HCT116 (cell line): ENCODE data around the gene APOM. TPM values are rescaled to one million over a fixed set of nuclear protein-coding genes. Genes with fewer than 3 reads are reported as not detected.

Experiments
- ATAC-seq: fragments of 200-7000 bp; cut with Tn5 transposase; 2 replicates; pipeline ENCODE4 v1.9.1; 2020; ENCODE audit warnings: mild to moderate bottlenecking, moderate library complexity
- BruUV-seq: library from RNA; stranded (reverse); fragments of 400-500 nt; replicated peaks from 2 replicates; lab custom pipeline; 2021; lab: Mats Ljungman, UMichigan
- CTCF ChIA-PET: fragments of 300-600 bp; sonication (Branson Sonifier 250); formaldehyde crosslinking; loops from one replicate; lab custom pipeline; 2021; ENCODE audit warnings: antibody characterized with exemption; lab: Charles Lee
- POLR2A ChIA-PET: fragments of 300-600, 350-600 bp; sonication (Branson Sonifier 250); formaldehyde crosslinking; loops from one replicate; lab custom pipeline; 2021; ENCODE audit warnings: antibody characterized with exemption; lab: Charles Lee
- RAD21 ChIA-PET, 2 experiments: fragments of 300-600 bp; sonication (Branson Sonifier 250); formaldehyde crosslinking; loops; one replicate each; lab custom pipeline; 2023; ENCODE audit warnings: low total read pairs in 2 of 2; ENCODE audit not compliant: uncharacterized antibody in 2 of 2, unreplicated experiment in 2 of 2, low non-redundant PET in 1 of 2; lab: Charles Lee
- DNase-seq: peaks from one replicate; pipeline ENCODE4 v3.0.0-alpha.2; 2010; ENCODE audit warnings: low read depth, low spot score
- H2AFZ ChIP-seq: fragments of 200-600 bp; shearing (Covaris generic), sonication (generic); 2 replicates; pipeline ENCODE4 v1.6.1; 2017; ENCODE audit warnings: low read depth, mixed run types, mixed read lengths, antibody characterized with exemption, low read length; ENCODE audit not compliant: poor library complexity, severe bottlenecking
- H3K27ac ChIP-seq: 2 replicates; pipeline ENCODE4 v1.5.1; 2012; ENCODE audit warnings: low read depth, low read length
- H3K27me3 ChIP-seq: fragments of 200-600 bp; sonication (generic); 2 replicates; pipeline ENCODE4 v1.6.1; 2016; ENCODE audit warnings: mixed run types, low read length, mixed read lengths; ENCODE audit not compliant: insufficient read depth
- H3K36me3 ChIP-seq, 2 experiments: fragments of 200-500 bp in 1 of 2; fragments of 200-600 bp in 1 of 2; sonication (Bioruptor generic) in 1 of 2; sonication (generic) in 1 of 2; 2 replicates each; pipeline versions ENCODE4 v1.5.1 to v1.6.1; 2014 to 2016; ENCODE audit warnings: low read length in 2 of 2, inconsistent platforms in 1 of 2, mixed read lengths in 1 of 2, mixed run types in 1 of 2; ENCODE audit not compliant: insufficient read depth in 2 of 2, control insufficient read depth in 1 of 2
- H3K4me1 ChIP-seq, 2 experiments: fragments of 200-600 bp in 1 of 2; sonication (generic) in 1 of 2; 2 replicates each; pipeline versions ENCODE4 v1.5.1 to v1.6.1; 2012 to 2017; ENCODE audit warnings: low read length in 2 of 2, inconsistent platforms in 1 of 2, mild to moderate bottlenecking in 1 of 2, mixed read lengths in 1 of 2, mixed run types in 1 of 2, moderate library complexity in 1 of 2; ENCODE audit not compliant: insufficient read depth in 2 of 2, control insufficient read depth in 1 of 2
- H3K4me2 ChIP-seq: fragments of 200-600 bp; sonication (generic); 2 replicates; pipeline ENCODE4 v1.6.1; 2017; ENCODE audit warnings: mixed run types, low read length, mixed read lengths
- H3K4me3 ChIP-seq, 2 experiments: fragments of 200-600 bp in 1 of 2; sonication (generic) in 1 of 2; replicated peaks in 1 of 2; 2 replicates each; pipeline ENCODE4 v1.5.1; 2011 to 2016; ENCODE audit warnings: low read length in 2 of 2, control low read depth in 1 of 2, low read depth in 1 of 2, mild to moderate bottlenecking in 1 of 2, mixed read lengths in 1 of 2, mixed run types in 1 of 2
- H3K79me2 ChIP-seq: fragments of 200-600 bp; sonication (generic); 2 replicates; pipeline ENCODE4 v1.6.1; 2017; ENCODE audit warnings: mild to moderate bottlenecking, mixed run types, low read length, moderate library complexity, mixed read lengths; ENCODE audit not compliant: insufficient read depth
- H3K9ac ChIP-seq: fragments of 200-600 bp; sonication (generic); 2 replicates; pipeline ENCODE4 v1.6.1; 2016; ENCODE audit warnings: low read length, mixed read lengths
- H3K9me2 ChIP-seq: fragments of 200-600 bp; sonication (generic), shearing (Covaris generic); 2 replicates; pipeline ENCODE4 v1.6.1; 2017; ENCODE audit warnings: mixed run types, mild to moderate bottlenecking, moderate library complexity; ENCODE audit not compliant: insufficient read depth
- H3K9me3 ChIP-seq, 2 experiments: fragments of 200-500 bp in 1 of 2; fragments of 200-600 bp in 1 of 2; sonication (Bioruptor generic) in 1 of 2; sonication (generic) in 1 of 2; 2 replicates each; pipeline ENCODE4 v1.6.1; 2014 to 2017; ENCODE audit warnings: low read length in 2 of 2, mixed read lengths in 2 of 2, inconsistent platforms in 1 of 2, low read depth in 1 of 2, mild to moderate bottlenecking in 1 of 2, mixed run types in 1 of 2, moderate library complexity in 1 of 2; ENCODE audit not compliant: control insufficient read depth in 1 of 2, insufficient read depth in 1 of 2
- H4K20me1 ChIP-seq: fragments of 200-600 bp; sonication (generic), shearing (Covaris generic); 2 replicates; pipeline ENCODE4 v1.6.1; 2017; ENCODE audit warnings: mixed run types, mild to moderate bottlenecking, moderate library complexity; ENCODE audit not compliant: insufficient read depth
- EZH2phosphoT487 ChIP-seq: fragments of 200-600 bp; IDR thresholded peaks from 2 replicates; pipeline ENCODE4 v1.6.1; 2018; ENCODE audit warnings: antibody characterized with exemption, borderline replicate concordance
- FOSL1 ChIP-seq: IDR thresholded peaks from 2 replicates; pipeline ENCODE4 v1.6.1; 2012; ENCODE audit warnings: low read depth
- SIN3A ChIP-seq: IDR thresholded peaks from 2 replicates; pipeline ENCODE4 v1.6.1; 2012; ENCODE audit warnings: low read depth
- SP1 ChIP-seq: IDR thresholded peaks from 2 replicates; pipeline ENCODE4 v1.6.1; 2012; ENCODE audit warnings: low read depth
- intact Hi-C: fragments of 100-400 bp; cut with micrococcal nuclease; formaldehyde crosslinking; loops from 2 replicates; pipeline ENCODE4 v1.10.0; 2022
- total RNA-seq: library from RNA; stranded (reverse); gene quantifications from one replicate; pipeline ENCODE4 v1.2.1, GENCODE V29; 2021; ENCODE audit not compliant: unreplicated experiment
- TF ChIP-seq, protein P1 (sequence below), 3 experiments: fragments of 200-600 bp in 1 of 3; sonication (generic) in 1 of 3; IDR thresholded peaks in 2 of 3; conservative IDR thresholded peaks in 1 of 3; 2 replicates each; pipeline ENCODE4 v1.5.1; 2012 to 2017; ENCODE audit warnings: low read depth in 2 of 3, low read length in 2 of 3, antibody characterized with exemption in 1 of 3, borderline replicate concordance in 1 of 3, control low read depth in 1 of 3, mild to moderate bottlenecking in 1 of 3, mixed read lengths in 1 of 3, mixed run types in 1 of 3, moderate library complexity in 1 of 3; ENCODE audit not compliant: insufficient read depth in 1 of 3

APOM gene
- total RNA-seq, 1 experiment from 2014 or later: 2.2 TPM

DNA sequence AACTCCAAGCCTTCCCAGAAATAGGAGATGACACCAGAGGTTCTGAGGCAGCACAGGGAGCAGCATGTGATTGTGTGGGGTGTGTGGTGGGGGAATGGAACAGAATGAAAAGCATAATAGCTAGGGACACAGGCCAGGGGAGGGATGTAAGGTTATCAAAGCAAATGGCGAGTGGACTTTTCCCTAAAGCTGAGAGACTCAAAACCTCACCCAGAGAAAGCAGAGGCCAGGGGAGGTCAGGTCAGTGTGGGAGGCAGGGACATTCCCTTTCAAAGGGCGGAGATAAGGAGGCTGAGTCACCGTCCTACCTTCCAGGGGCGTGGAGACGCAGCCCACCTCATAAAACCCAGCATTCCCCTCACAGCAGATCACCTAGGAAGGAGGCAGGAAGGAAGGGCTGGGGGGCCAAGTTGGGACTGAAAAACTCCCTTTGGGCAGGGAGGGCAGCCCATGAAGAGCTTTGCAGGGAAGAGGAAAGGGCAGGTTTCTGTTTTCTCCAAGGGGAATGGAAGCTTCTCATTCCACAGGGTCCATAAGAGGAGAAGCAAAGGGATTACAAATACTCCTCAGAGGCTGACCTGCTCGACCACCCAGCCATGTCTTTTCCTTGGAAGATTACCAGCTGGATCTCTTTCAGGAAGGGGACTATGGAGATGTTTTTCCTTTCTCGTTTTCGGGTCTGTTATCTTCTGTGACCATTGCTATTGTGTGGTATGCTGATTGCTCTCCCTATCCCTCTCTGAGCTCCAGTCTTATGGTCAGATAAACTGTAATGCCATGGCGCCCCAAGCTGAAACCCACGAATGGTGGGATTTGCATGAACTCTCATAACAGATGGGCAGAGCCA, 34.8 kb downstream of the APOM start:
- H3K4me2 ChIP-seq: peak overlapping the region; percentile 47
- H3K27me3 ChIP-seq: no peaks in the 10 kb centered on the region
- intact Hi-C loops: no loop called here
- ChIA-PET POLR2A (interaction anchor here (1.0 to 1.4 kb wide), 2 partner anchors 13 to 137 kb away, joined by 3 to 5 read pairs; partner anchors contain the start of genes ABHD16A and HSPA1B), CTCF (interaction anchor here (0.7 to 1.3 kb wide), 4 partner anchors 13 to 172 kb away, joined by 3 to 7 read pairs (median 4); partner anchors contain the start of genes ABHD16A and NEU1), RAD21 (no interaction called here)
- H3K9ac ChIP-seq: peak overlapping the region; percentile 30; the same call in 1 of the 2 replicates
- peak; percentile 64 for ATAC-seq
- no TSS peak for BruUV-seq
- peaks cover 11 to 16% of the 10 kb centered on the region in 2 experiments for H3K4me1 ChIP-seq
- no peaks in the 10 kb centered on the region for H4K20me1 ChIP-seq
- H3K27ac ChIP-seq: peak overlapping the region; percentile 23
- H2AFZ ChIP-seq: no peak overlapping the region
- H3K9me3 ChIP-seq: no peaks in the 10 kb centered on the region
- no peaks in the 10 kb centered on the region for H3K79me2 ChIP-seq
- no peaks in the 10 kb centered on the region for H3K9me2 ChIP-seq
- DNase-seq: no peak
- no peak overlapping the region for H3K4me3 ChIP-seq
- TF ChIP-seq FOSL1 (no peak), SIN3A (no peak), EZH2phosphoT487 (no peak), SP1 (no peak)
- TF ChIP-seq, protein P1, sequence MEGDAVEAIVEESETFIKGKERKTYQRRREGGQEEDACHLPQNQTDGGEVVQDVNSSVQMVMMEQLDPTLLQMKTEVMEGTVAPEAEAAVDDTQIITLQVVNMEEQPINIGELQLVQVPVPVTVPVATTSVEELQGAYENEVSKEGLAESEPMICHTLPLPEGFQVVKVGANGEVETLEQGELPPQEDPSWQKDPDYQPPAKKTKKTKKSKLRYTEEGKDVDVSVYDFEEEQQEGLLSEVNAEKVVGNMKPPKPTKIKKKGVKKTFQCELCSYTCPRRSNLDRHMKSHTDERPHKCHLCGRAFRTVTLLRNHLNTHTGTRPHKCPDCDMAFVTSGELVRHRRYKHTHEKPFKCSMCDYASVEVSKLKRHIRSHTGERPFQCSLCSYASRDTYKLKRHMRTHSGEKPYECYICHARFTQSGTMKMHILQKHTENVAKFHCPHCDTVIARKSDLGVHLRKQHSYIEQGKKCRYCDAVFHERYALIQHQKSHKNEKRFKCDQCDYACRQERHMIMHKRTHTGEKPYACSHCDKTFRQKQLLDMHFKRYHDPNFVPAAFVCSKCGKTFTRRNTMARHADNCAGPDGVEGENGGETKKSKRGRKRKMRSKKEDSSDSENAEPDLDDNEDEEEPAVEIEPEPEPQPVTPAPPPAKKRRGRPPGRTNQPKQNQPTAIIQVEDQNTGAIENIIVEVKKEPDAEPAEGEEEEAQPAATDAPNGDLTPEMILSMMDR (IDR thresholded peaks at IDR 0.05 in 2 of 3, conservative IDR thresholded peaks at IDR 0.05 in 1 of 3; ENCODE audit: borderline replicate concordance in 1 of 3, insufficient read depth in 1 of 3, low read depth in 2 of 3, low read length in 2 of 3): no peak
- H3K36me3 ChIP-seq: peaks cover 13 to 25% of the 10 kb centered on the region in 2 experiments; a peak in 2 of 4 replicates
